ENCODE results near the gene TNKS1BP1.
A peak's percentile ranks its signal among the peaks of the same experiment; 100 is the strongest.

The TNKS1BP1 gene

GRCh38 chr11:57322256-57323166 lies 2.2 kb downstream of the TNKS1BP1 start:
- Histone ChIP-seq H3K4me3 (ENCODE audit: insufficient read length, low read depth) (peak overlapping the region; percentile 84), H3K4me1 (ENCODE audit: insufficient read depth, insufficient read length) (peaks cover 20% of the 10 kb centered on the region), H3K9me3 (ENCODE audit: insufficient read depth, low read length) (no peaks in the 10 kb centered on the region), H3K27me3 (ENCODE audit: insufficient read depth, insufficient read length) (no peaks in the 10 kb centered on the region), H3K9ac (ENCODE audit: insufficient read length, low read depth) (peak overlapping the region; percentile 70), H3K36me3 (ENCODE audit: insufficient read depth, insufficient read length, low read length) (peaks cover 59% of the 10 kb centered on the region)
- no peak for DNase-seq (ENCODE audit: low read depth, low spot score)
- TF ChIP-seq ZNF274 (IDR thresholded peaks at IDR 0.05; ENCODE audit: low read depth, low read length) (no peak), YY1 (IDR thresholded peaks at IDR 0.05; ENCODE audit: insufficient read depth, insufficient read length) (no peak), SUZ12 (IDR thresholded peaks at IDR 0.05; ENCODE audit: extremely low read depth, insufficient read depth, insufficient read length) (no peak)

DNA sequence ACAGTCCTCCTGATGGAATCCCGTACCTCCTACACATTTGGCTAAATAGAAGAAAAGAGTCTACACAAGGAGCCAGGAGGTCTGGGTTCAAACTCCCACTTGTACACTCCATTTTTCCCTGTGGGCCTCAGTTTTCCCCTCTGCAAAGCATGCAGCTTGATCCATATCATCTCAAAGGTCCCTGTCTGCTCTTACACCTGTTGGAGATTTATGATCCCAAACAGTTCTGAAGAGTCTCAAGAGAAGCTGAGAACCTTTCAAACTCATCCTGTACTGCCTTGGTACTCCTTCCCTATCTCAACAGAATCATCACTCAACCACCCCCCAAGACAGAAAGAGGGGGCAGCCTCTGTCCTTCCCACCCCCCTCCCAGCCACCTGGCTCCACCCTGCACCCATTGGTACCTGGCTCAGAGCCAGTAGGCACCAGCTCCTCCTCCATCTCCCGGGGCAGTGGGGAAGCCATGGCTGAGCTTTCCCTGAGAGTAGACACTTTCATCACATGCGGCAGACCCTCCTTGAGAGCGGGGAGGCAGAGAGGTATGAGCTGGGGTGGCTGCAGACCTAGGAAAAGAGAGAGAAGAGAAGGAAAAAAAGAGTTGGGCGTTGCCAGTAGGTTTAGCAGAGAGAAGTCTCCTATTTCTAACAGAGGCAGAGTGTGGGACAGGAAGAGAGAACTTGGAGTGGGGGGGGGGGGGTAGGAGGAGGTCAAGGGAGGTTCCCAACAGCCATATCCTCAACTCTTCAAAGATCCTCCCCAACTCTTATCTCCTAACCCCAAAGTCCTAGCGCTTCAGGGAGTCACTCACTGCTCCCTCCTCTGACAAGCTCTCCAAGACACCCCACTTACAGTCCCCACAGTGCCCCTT lies 3.1 kb downstream of the TNKS1BP1 start:
- H3K27me3 ChIP-seq (ENCODE audit: insufficient read depth, insufficient read length): no peaks in the 10 kb centered on the region

DNA sequence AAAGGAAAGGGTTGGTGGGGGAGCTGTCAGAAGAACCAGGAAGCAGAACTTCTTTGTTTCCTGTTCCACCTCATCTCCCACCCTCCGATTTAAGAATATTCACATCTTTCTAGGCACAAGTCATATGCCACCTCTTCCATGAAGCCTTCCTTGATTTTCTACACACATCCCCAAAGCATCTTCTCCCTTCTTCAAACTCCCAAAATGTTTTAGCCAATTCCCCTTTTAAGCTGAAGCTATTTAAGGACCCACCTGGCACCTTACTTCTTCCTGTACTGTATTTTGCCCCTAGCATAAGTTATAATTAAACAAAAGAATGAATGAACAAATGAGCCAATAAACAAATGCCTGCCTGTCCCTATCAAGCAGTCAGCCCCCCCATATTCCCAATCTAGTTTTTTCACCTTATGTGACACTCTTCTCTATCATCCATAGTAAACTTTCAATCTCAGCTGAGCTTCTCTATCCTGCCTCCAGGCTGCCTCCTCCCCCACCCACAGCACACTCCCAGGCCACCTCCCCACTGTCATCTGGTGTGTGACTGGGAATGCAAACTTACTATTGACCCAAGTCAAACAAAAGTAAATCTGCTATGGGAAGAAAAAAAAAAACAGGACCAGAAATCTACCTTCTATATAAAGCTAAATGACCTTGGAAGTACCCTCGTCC lies 3.9 kb downstream of the TNKS1BP1 start:
- H3K4me3 ChIP-seq (ENCODE audit: insufficient read length, low read depth): no peak overlapping the region
- H3K36me3 ChIP-seq (ENCODE audit: insufficient read depth, insufficient read length, low read length): peaks cover 59% of the 10 kb centered on the region
- H3K9ac ChIP-seq (ENCODE audit: insufficient read length, low read depth): no peak overlapping the region
- H3K9me3 ChIP-seq (ENCODE audit: insufficient read depth, low read length): no peaks in the 10 kb centered on the region
- H3K4me1 ChIP-seq (ENCODE audit: insufficient read depth, insufficient read length): peaks cover 17% of the 10 kb centered on the region
- no peak for TF ChIP-seq SUZ12 (IDR thresholded peaks at IDR 0.05; ENCODE audit: extremely low read depth, insufficient read depth, insufficient read length)
- TF ChIP-seq YY1 (IDR thresholded peaks at IDR 0.05; ENCODE audit: insufficient read depth, insufficient read length): no peak
- no peak for TF ChIP-seq ZNF274 (IDR thresholded peaks at IDR 0.05; ENCODE audit: low read depth, low read length)
- DNase-seq (ENCODE audit: low read depth, low spot score): no peak
- no peaks in the 10 kb centered on the region for H3K27me3 ChIP-seq (ENCODE audit: insufficient read depth, insufficient read length)

More for the DNA sequence above, 3.1 kb downstream of the TNKS1BP1 start:
- peaks cover 20% of the 10 kb centered on the region for H3K4me1 ChIP-seq (ENCODE audit: insufficient read depth, insufficient read length)
- peak overlapping the region; percentile 19 for H3K4me3 ChIP-seq (ENCODE audit: insufficient read length, low read depth)
- DNase-seq (ENCODE audit: low read depth, low spot score): no peak
- H3K9me3 ChIP-seq (ENCODE audit: insufficient read depth, low read length): no peaks in the 10 kb centered on the region
- H3K36me3 ChIP-seq (ENCODE audit: insufficient read depth, insufficient read length, low read length): peaks cover 59% of the 10 kb centered on the region
- TF ChIP-seq SUZ12 (IDR thresholded peaks at IDR 0.05; ENCODE audit: extremely low read depth, insufficient read depth, insufficient read length): no peak
- no peak for TF ChIP-seq ZNF274 (IDR thresholded peaks at IDR 0.05; ENCODE audit: low read depth, low read length)
- TF ChIP-seq YY1 (IDR thresholded peaks at IDR 0.05; ENCODE audit: insufficient read depth, insufficient read length): no peak
- peak overlapping the region; percentile 70 for H3K9ac ChIP-seq (ENCODE audit: insufficient read length, low read depth)

DNA sequence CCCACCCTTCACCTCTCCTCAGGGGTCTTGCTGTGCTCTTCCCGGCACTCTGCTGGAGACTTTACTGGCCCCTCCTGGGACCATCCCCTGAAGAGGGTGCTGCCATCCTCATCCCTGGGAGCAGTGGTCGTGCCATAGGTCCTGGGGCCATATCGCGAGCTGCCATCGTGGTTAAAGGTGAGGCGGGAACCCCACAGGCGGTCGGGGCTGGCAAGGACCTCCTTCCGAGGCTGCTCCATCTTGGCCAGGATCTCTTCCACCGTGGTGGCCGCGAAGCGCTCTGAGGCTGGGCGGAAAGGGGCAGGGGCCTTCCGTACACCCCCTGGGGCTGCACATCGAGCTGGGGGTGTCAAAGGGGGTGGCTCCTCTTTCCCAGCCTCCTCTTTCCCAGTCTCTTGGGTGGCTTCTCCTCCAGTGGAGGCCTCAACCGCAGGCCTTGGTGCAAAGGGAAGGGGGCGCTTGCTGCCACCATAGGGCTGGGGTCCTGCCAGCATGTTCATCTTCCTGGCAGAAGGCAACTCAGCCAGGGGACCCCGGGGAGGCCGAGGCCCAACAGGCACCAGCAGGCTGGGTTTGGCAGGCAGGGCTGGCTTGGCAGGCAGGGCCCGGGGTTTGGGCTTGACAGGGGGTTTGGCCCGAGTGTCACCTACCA lies 4.6 kb downstream of the TNKS1BP1 start:
- no peak for DNase-seq (ENCODE audit: low read depth, low spot score)
- H3K4me3 ChIP-seq (ENCODE audit: insufficient read length, low read depth): no peak overlapping the region
- no peaks in the 10 kb centered on the region for H3K9me3 ChIP-seq (ENCODE audit: insufficient read depth, low read length)
- no peaks in the 10 kb centered on the region for H3K27me3 ChIP-seq (ENCODE audit: insufficient read depth, insufficient read length)
- peaks cover 62% of the 10 kb centered on the region for H3K36me3 ChIP-seq (ENCODE audit: insufficient read depth, insufficient read length, low read length)
- no peak overlapping the region for H3K9ac ChIP-seq (ENCODE audit: insufficient read length, low read depth)
- TF ChIP-seq ZNF274 (IDR thresholded peaks at IDR 0.05; ENCODE audit: low read depth, low read length) (no peak), SUZ12 (IDR thresholded peaks at IDR 0.05; ENCODE audit: extremely low read depth, insufficient read depth, insufficient read length) (no peak), YY1 (IDR thresholded peaks at IDR 0.05; ENCODE audit: insufficient read depth, insufficient read length) (no peak)
- peaks cover 15% of the 10 kb centered on the region for H3K4me1 ChIP-seq (ENCODE audit: insufficient read depth, insufficient read length)

GRCh38 chr11:57318178-57318577 lies 6.6 kb downstream of the TNKS1BP1 start:
- no peak overlapping the region for H3K4me3 ChIP-seq (ENCODE audit: insufficient read length, low read depth)
- no peak overlapping the region for H3K9ac ChIP-seq (ENCODE audit: insufficient read length, low read depth)
- no peaks in the 10 kb centered on the region for H3K9me3 ChIP-seq (ENCODE audit: insufficient read depth, low read length)
- no peak for DNase-seq (ENCODE audit: low read depth, low spot score)
- peaks cover 27% of the 10 kb centered on the region for H3K4me1 ChIP-seq (ENCODE audit: insufficient read depth, insufficient read length)
- H3K36me3 ChIP-seq (ENCODE audit: insufficient read depth, insufficient read length, low read length): peaks cover 82% of the 10 kb centered on the region
- TF ChIP-seq YY1 (IDR thresholded peaks at IDR 0.05; ENCODE audit: insufficient read depth, insufficient read length) (no peak), SUZ12 (IDR thresholded peaks at IDR 0.05; ENCODE audit: extremely low read depth, insufficient read depth, insufficient read length) (no peak), ZNF274 (IDR thresholded peaks at IDR 0.05; ENCODE audit: low read depth, low read length) (no peak)
- H3K27me3 ChIP-seq (ENCODE audit: insufficient read depth, insufficient read length): no peaks in the 10 kb centered on the region

- peaks cover 87% of the 10 kb centered on the region for H3K36me3 ChIP-seq (ENCODE audit: insufficient read depth, insufficient read length, low read length)
- no peak for DNase-seq (ENCODE audit: low read depth, low spot score)
- no peak for TF ChIP-seq SUZ12 (IDR thresholded peaks at IDR 0.05; ENCODE audit: extremely low read depth, insufficient read depth, insufficient read length)
- TF ChIP-seq YY1 (IDR thresholded peaks at IDR 0.05; ENCODE audit: insufficient read depth, insufficient read length): no peak
- no peak for TF ChIP-seq ZNF274 (IDR thresholded peaks at IDR 0.05; ENCODE audit: low read depth, low read length)
These were observed 8.7 kb downstream of the TNKS1BP1 start for GRCh38 chr11:57316017-57316416.

More at GRCh38 chr11:57316017-57316416, 8.7 kb downstream of the TNKS1BP1 start:
- Histone ChIP-seq H3K9ac (ENCODE audit: insufficient read length, low read depth) (no peak overlapping the region), H3K9me3 (ENCODE audit: insufficient read depth, low read length) (no peaks in the 10 kb centered on the region), H3K27me3 (ENCODE audit: insufficient read depth, insufficient read length) (no peaks in the 10 kb centered on the region), H3K4me1 (ENCODE audit: insufficient read depth, insufficient read length) (peaks cover 34% of the 10 kb centered on the region), H3K4me3 (ENCODE audit: insufficient read length, low read depth) (no peak overlapping the region)

Data from NT2/D1 (cell line).